ENCODE measurements around the gene CLEC19A.

The CLEC19A gene

DNA sequence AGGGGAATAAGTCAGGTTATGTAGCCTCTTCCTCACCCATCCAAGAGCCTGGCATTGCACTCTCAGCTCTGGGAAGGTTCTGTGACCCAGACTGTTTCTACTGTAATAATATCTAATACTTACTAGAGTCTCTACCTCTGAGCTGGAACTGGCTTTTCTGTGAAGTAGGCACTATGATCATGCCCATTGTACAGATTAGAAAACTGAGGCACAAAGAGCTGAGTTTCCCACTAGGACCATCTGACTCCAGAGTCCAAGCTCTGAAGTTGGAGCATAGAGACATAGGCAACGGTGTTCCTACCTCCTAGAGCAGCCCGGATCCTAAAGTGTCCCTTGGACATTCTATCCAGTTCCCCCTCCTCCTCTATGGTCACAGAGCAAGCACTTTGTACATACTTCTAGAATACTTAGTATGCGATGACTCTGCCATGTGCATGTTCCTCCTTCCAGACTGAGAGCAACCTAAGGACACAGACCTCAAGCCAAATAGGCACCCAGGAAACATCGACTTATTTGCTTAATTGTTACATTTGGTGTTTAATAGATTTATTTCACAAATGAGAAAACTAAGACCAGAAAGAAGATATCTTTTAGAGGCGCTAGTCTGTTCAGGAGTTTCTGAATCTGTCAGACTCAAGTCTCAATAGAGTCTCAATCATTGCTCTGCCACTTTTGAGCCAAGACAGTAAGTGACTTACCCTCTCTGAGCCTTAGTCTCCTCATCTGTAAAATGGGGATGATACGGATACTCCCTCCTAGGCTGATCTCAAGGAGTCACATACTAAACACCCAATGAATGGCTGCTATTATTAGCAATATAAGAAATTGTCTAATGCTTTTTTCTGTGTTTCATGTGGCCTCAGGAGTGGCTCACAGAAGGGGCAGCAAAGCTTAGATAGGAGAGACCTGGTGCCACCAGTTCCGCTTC, 3.6 kb downstream of the CLEC19A start:
- Histone ChIP-seq H3K9ac (ENCODE audit: low read depth, low read length) (peak overlapping the region; percentile 59; the same call in 1 of the 2 replicates), H3K9me3 (ENCODE audit: insufficient read depth, low read depth, low read length) (no peaks in the 10 kb centered on the region), H3K4me3 (ENCODE audit: low read length) (no peak overlapping the region), H3K4me1 (ENCODE audit: insufficient read depth, low read length) (peaks cover 28% of the 10 kb centered on the region), H3K36me3 (ENCODE audit: insufficient read depth, low read depth, low read length) (no peaks in the 10 kb centered on the region), H3K27ac (ENCODE audit: low read length) (no peak overlapping the region), H3K27me3 (ENCODE audit: insufficient read depth, low read length) (no peaks in the 10 kb centered on the region)

DNA sequence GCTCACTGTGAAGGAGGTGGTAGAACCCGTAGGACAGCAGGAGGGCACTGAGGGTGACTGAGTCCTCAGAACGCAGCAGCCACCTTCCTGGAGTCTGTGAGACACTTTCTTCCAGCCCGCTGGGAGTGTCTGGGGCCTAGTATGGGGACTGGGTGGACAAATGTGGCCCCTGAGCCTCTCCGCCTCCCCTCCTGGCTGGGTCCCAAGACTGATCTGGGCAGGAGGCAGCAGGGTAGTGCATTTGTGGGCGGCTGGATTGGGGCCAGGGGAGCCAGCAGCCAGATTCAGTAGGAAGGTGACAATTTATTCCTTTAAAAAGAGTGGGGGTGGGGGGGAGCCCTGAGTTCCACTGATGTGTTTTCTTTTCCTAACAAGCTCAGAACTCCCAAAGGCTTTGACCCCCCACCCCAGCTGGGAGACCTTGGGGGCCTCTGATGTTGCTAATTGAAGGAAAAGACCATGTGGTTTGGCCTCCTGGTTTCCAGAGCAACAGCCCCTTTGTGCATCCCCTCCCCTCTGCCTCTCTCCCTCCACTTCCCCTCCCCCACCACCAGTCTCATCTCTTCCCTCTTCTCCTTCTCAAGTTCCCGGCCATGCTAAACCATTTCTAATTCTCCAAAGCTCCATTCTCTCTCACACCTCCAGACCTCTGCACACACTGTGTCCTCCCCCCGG, 4.4 kb downstream of the CLEC19A start:
- Histone ChIP-seq H3K36me3 (ENCODE audit: insufficient read depth, low read depth, low read length) (no peaks in the 10 kb centered on the region), H3K9me3 (ENCODE audit: insufficient read depth, low read depth, low read length) (no peaks in the 10 kb centered on the region), H3K27me3 (ENCODE audit: insufficient read depth, low read length) (no peaks in the 10 kb centered on the region), H3K27ac (ENCODE audit: low read length) (no peak overlapping the region), H3K9ac (ENCODE audit: low read depth, low read length) (peak overlapping the region; percentile 59; the same call in 1 of the 2 replicates), H3K4me1 (ENCODE audit: insufficient read depth, low read length) (peaks cover 28% of the 10 kb centered on the region), H3K4me3 (ENCODE audit: low read length) (no peak overlapping the region)

DNA sequence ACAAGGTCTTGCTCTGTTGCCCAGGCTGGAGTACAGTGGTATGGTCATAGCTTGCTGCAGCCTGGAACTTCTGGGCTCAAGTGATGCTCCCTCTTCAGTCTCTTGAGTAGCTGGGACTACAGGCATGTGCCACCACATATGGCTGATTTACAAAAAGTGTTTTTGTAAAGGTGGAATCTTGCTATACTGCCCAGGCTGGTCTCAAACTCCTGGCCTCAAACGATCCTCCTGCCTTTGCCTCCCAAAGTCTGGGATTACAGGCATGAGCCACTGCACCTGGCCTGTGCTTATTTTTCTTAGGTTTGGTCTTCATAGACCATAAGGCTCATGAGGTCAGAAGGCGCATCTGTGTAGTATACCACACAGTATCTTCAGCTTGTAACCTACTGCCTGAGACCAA, 5.3 kb downstream of the CLEC19A start:
- no peak overlapping the region for H3K9ac ChIP-seq (ENCODE audit: low read depth, low read length)
- H3K27me3 ChIP-seq (ENCODE audit: insufficient read depth, low read length), result no peaks in the 10 kb centered on the region
- H3K4me1 ChIP-seq (ENCODE audit: insufficient read depth, low read length), result peaks cover 28% of the 10 kb centered on the region
- H3K9me3 ChIP-seq (ENCODE audit: insufficient read depth, low read depth, low read length), result no peaks in the 10 kb centered on the region
- H3K4me3 ChIP-seq (ENCODE audit: low read length), result no peak overlapping the region
- H3K36me3 ChIP-seq (ENCODE audit: insufficient read depth, low read depth, low read length), result no peaks in the 10 kb centered on the region
- no peak overlapping the region for H3K27ac ChIP-seq (ENCODE audit: low read length)

DNA sequence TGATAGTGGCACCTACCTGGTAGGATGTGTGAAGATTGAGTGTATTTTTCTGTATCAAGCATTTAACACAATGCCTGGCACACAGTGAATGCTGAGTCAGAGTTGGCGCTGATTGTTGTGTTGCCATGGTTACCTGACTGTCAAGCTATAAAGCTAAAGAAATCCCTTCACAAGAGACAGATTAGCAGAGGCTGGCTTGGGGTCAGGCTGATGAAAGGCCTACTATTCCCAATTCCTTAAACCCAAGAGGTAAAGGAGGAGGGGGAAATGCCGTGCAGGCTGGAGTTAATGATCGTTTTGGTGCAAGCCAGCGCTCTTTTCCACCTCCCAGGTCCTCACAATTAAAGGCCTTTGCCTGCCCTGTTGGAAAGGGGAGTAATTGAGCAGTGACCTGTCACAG, 5.9 kb downstream of the CLEC19A start:
- Histone ChIP-seq H3K4me3 (ENCODE audit: low read length) (no peak overlapping the region), H3K9me3 (ENCODE audit: insufficient read depth, low read depth, low read length) (no peaks in the 10 kb centered on the region), H3K4me1 (ENCODE audit: insufficient read depth, low read length) (peaks cover 28% of the 10 kb centered on the region), H3K9ac (ENCODE audit: low read depth, low read length) (no peak overlapping the region), H3K36me3 (ENCODE audit: insufficient read depth, low read depth, low read length) (no peaks in the 10 kb centered on the region), H3K27ac (ENCODE audit: low read length) (no peak overlapping the region), H3K27me3 (ENCODE audit: insufficient read depth, low read length) (no peaks in the 10 kb centered on the region)

DNA sequence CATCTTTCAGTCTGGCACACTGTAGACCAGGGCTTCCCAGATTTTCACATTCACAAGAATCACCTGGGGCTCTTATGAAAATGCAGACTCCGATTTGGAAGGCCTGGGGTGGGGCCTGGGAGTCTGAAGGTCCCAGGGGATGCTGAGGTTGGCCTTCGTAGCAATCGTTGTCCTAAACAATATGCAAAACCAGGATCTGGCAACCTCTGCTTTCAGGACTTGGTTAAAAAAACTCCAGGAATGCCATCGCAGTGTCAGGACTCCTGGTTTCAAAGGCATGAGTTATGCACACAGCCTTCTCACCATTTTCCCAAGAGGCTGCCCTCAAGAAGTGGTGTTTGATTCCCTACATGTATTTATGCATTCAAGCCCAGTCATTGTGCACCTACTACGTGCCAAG, 6.7 kb downstream of the CLEC19A start:
- H3K4me1 ChIP-seq (ENCODE audit: insufficient read depth, low read length), result peaks cover 27% of the 10 kb centered on the region
- H3K27me3 ChIP-seq (ENCODE audit: insufficient read depth, low read length), result no peaks in the 10 kb centered on the region
- no peak overlapping the region for H3K9ac ChIP-seq (ENCODE audit: low read depth, low read length)
- no peaks in the 10 kb centered on the region for H3K36me3 ChIP-seq (ENCODE audit: insufficient read depth, low read depth, low read length)
- no peaks in the 10 kb centered on the region for H3K9me3 ChIP-seq (ENCODE audit: insufficient read depth, low read depth, low read length)
- no peak overlapping the region for H3K27ac ChIP-seq (ENCODE audit: low read length)
- no peak overlapping the region for H3K4me3 ChIP-seq (ENCODE audit: low read length)

DNA sequence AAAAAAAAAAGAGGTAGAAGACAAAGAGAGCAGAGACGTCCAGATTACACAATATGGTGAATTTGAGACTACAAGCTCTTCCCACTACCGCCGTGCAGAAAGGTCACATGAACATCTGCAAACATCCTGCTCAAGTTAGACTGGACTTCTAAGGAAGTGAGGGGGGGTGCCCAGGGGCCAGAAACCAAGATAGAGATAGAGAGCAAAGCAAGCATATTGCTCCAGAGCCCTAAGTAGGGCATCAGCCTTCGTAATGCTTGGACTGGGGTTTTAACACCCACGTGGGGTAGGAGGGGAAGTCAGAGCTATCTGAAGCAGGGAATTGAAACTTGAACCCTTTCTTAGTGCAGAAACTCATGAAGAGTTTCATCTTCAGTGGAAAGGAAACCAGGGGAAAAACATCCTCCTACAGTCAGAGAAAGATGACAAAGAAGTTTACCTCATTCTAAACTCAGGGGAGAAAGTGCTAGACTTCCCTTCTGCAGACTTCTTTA, 8.7 kb downstream of the CLEC19A start:
- no peak overlapping the region for H3K4me3 ChIP-seq (ENCODE audit: low read length)
- no peak overlapping the region for H3K9ac ChIP-seq (ENCODE audit: low read depth, low read length)
- no peaks in the 10 kb centered on the region for H3K9me3 ChIP-seq (ENCODE audit: insufficient read depth, low read depth, low read length)
- peaks cover 11% of the 10 kb centered on the region; the same call in 1 of the 2 replicates for H3K4me1 ChIP-seq (ENCODE audit: insufficient read depth, low read length)
- no peak overlapping the region for H3K27ac ChIP-seq (ENCODE audit: low read length)
- H3K36me3 ChIP-seq (ENCODE audit: insufficient read depth, low read depth, low read length), result no peaks in the 10 kb centered on the region
- H3K27me3 ChIP-seq (ENCODE audit: insufficient read depth, low read length), result no peaks in the 10 kb centered on the region

DNA sequence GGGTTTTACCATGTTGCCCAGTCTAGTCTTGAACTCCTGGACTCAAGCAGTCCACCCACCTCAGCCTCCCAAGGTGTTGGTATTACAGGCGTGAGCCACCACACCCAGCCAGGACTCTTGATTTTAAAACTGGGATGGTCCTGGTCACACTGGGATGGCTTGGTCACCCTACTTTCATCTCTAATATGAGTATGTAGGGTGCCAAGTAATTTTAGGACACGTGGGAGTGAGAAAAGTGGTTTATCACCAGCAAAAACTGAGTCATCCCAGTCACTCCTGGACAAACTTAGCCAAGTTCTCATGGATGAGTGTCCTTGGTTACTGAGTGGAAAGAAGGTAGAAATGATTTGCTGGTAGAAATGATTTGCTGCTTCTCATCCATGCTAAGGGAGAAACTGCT, 9.9 kb downstream of the CLEC19A start:
- no peak overlapping the region for H3K9ac ChIP-seq (ENCODE audit: low read depth, low read length)
- H3K4me1 ChIP-seq (ENCODE audit: insufficient read depth, low read length), result peaks cover 5% of the 10 kb centered on the region; the same call in 1 of the 2 replicates
- H3K9me3 ChIP-seq (ENCODE audit: insufficient read depth, low read depth, low read length), result no peaks in the 10 kb centered on the region
- no peaks in the 10 kb centered on the region for H3K27me3 ChIP-seq (ENCODE audit: insufficient read depth, low read length)
- H3K4me3 ChIP-seq (ENCODE audit: low read length), result no peak overlapping the region
- H3K36me3 ChIP-seq (ENCODE audit: insufficient read depth, low read depth, low read length), result no peaks in the 10 kb centered on the region
- no peak overlapping the region for H3K27ac ChIP-seq (ENCODE audit: low read length)

DNA sequence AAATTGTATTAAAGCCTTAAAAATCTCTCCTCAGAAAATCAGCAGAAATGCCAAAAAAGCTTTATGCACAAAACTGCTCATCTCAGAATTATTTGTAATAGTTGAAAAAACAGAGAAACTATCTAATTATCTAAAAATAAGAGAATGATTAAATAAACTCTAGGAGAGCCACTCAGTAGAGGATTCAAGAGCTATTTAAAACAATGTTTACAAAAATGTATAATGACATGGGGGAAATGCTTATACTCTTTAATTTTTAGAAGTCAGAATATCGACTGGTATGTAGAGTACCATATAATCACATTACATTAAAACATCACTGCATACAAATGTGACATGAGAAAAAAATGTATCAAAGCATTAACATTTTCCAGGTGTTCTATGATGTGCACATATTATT, 11.9 kb downstream of the CLEC19A start:
- Histone ChIP-seq H3K9me3 (ENCODE audit: insufficient read depth, low read depth, low read length) (no peaks in the 10 kb centered on the region), H3K9ac (ENCODE audit: low read depth, low read length) (no peak overlapping the region), H3K36me3 (ENCODE audit: insufficient read depth, low read depth, low read length) (no peaks in the 10 kb centered on the region), H3K4me1 (ENCODE audit: insufficient read depth, low read length) (peaks cover 1% of the 10 kb centered on the region; the same call in 1 of the 2 replicates), H3K27me3 (ENCODE audit: insufficient read depth, low read length) (no peaks in the 10 kb centered on the region), H3K4me3 (ENCODE audit: low read length) (no peak overlapping the region), H3K27ac (ENCODE audit: low read length) (no peak overlapping the region)

DNA sequence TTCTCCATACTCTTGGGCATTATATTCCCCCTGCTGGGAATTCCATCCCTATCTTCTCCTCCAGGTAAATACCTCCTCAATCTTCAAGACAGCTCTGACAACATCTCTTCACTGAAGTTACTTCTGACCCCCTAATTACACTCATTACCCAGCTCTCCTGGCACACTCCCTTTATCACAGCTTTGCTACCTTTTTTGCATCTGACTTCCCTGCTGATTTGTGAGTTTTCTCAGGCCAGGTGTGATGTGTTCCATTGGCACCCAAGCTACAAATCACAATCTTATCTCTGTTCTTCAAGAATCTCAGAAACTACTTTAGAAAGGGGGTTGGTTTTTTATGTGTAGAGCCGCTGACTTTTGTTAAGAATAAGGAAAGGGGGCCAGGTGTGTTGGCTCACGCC, 14.0 kb downstream of the CLEC19A start:
- Histone ChIP-seq H3K4me3 (ENCODE audit: low read length) (no peak overlapping the region), H3K9me3 (ENCODE audit: insufficient read depth, low read depth, low read length) (no peaks in the 10 kb centered on the region), H3K9ac (ENCODE audit: low read depth, low read length) (no peak overlapping the region), H3K36me3 (ENCODE audit: insufficient read depth, low read depth, low read length) (no peaks in the 10 kb centered on the region), H3K27me3 (ENCODE audit: insufficient read depth, low read length) (no peaks in the 10 kb centered on the region), H3K27ac (ENCODE audit: low read length) (no peak overlapping the region), H3K4me1 (ENCODE audit: insufficient read depth, low read length) (no peaks in the 10 kb centered on the region)

DNA sequence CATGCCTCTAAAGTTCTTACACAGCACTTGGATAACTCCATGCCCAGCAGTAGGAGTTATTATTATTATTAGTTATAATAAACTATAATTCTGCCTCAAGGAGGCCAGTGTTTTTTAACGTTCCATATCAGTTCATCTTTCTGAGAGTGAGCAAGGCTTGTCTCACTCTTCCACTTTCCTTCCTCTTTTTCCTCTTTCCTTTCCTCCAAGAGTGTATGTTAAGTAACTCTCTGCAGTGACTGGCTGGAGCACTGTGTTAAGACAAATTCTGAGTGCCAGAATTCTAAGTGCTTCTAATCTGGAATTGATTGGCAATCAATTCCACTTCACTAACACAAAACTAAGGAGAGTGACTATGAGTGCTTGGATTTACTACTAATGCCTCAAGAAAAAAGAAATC, 16.4 kb downstream of the CLEC19A start:
- H3K27ac ChIP-seq (ENCODE audit: low read length), result no peak overlapping the region
- no peak overlapping the region for H3K9ac ChIP-seq (ENCODE audit: low read depth, low read length)
- H3K4me3 ChIP-seq (ENCODE audit: low read length), result no peak overlapping the region
- H3K4me1 ChIP-seq (ENCODE audit: insufficient read depth, low read length), result no peaks in the 10 kb centered on the region
- H3K27me3 ChIP-seq (ENCODE audit: insufficient read depth, low read length), result no peaks in the 10 kb centered on the region
- H3K36me3 ChIP-seq (ENCODE audit: insufficient read depth, low read depth, low read length), result no peaks in the 10 kb centered on the region
- no peaks in the 10 kb centered on the region for H3K9me3 ChIP-seq (ENCODE audit: insufficient read depth, low read depth, low read length)

DNA sequence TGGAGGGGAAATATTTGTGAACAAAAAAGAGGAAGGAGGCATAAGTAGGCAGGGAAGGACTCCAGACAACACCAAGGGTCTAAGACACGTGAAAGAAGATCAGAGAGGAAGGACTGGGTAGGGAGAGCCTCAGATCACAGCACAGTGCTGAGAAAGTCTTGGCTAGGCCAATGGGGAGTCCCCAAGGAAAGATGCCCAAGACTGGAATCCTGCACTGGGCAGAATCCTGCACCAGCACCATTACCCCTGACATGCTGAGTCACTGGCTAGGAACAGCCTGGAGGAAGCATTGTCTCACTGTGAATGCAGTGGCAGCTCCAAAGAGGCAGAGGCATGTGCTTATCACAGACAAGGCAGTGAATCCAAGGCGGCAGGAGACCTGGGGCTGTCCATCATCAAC, 19.2 kb downstream of the CLEC19A start:
- H3K27ac ChIP-seq (ENCODE audit: low read length), result no peak overlapping the region
- no peak overlapping the region for H3K9ac ChIP-seq (ENCODE audit: low read depth, low read length)
- H3K36me3 ChIP-seq (ENCODE audit: insufficient read depth, low read depth, low read length), result no peaks in the 10 kb centered on the region
- no peaks in the 10 kb centered on the region for H3K27me3 ChIP-seq (ENCODE audit: insufficient read depth, low read length)
- H3K4me1 ChIP-seq (ENCODE audit: insufficient read depth, low read length), result no peaks in the 10 kb centered on the region
- no peaks in the 10 kb centered on the region for H3K9me3 ChIP-seq (ENCODE audit: insufficient read depth, low read depth, low read length)
- H3K4me3 ChIP-seq (ENCODE audit: low read length), result no peak overlapping the region

DNA sequence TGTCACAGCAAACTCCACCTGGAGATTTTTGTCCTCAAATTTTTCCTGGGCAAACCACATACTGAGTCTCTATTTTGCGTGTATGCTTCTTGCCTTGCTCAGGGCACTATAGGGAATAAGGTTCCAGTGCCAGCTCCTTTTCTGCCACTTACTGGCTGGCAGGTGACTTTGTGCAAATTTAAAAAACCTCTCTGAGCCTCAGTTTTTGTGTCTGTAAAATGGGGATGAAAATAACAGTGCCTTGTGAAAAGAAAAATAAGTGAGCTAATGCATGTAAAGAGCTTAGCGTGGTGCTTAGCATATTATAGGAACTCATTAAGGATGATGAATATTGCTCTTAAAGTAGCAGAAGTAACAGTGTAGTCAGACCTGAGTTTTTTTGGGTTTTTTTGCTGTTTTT, 19.9 kb downstream of the CLEC19A start:
- H3K4me3 ChIP-seq (ENCODE audit: low read length), result no peak overlapping the region
- no peaks in the 10 kb centered on the region for H3K9me3 ChIP-seq (ENCODE audit: insufficient read depth, low read depth, low read length)
- H3K27ac ChIP-seq (ENCODE audit: low read length), result no peak overlapping the region
- H3K36me3 ChIP-seq (ENCODE audit: insufficient read depth, low read depth, low read length), result no peaks in the 10 kb centered on the region
- H3K27me3 ChIP-seq (ENCODE audit: insufficient read depth, low read length), result no peaks in the 10 kb centered on the region
- no peak overlapping the region for H3K9ac ChIP-seq (ENCODE audit: low read depth, low read length)
- H3K4me1 ChIP-seq (ENCODE audit: insufficient read depth, low read length), result no peaks in the 10 kb centered on the region

Data from iPS-20b (cell line).